HG02571 (cell line): ENCODE data around the gene IDS.
"Not testable (repeated sequence)": the region's sequence is repeated elsewhere in the genome, so short reads cannot be mapped to it uniquely, and the experiment has no call there.

Experiments used
- ATAC-seq: cut with Tn5 transposase; IDR thresholded peaks from one replicate; pipeline ENCODE4 v1.9.1; 2021; ENCODE audit warnings: mild to moderate bottlenecking, moderate library complexity; ENCODE audit not compliant: unreplicated experiment

Gene IDS

DNA sequence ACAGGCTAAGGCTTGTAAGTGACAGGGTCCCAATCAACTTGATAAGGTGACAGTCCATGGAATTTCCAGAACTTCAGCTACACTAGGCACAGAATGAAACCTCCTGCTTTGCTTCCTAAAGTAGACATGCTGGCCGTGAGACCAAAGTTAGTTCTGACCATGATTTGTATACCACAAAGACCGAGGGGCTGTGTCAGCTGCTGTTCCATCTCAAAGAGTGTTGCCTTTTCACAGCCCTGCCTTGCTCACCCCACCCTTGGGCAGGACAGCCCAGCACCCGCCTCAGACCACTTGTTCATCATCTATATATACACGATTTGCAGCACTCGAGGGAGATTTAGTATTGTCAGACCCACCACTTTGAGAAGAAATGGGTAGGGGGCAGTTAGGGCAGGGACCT lies 5.3 kb downstream of the IDS start:
- no peak for ATAC-seq

DNA sequence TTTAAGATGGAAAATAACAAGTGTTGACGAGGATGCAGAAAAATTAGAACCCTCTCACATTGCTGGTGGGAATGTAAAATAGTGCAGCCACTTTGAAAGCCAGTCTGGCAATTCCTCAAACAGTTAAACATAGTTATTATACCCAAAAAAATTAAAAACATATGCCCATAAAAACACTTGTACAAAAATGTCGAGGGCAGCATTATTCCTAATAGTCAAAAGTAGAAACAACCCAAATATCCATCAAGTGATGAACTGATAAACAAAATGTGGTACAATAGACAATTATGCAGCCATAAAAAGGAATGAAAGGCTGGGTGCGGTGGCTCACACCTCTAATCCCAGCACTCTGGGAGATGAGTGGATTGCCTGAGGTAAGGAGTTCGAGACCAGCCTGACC lies 6.3 kb downstream of the IDS start:
- no peak for ATAC-seq

DNA sequence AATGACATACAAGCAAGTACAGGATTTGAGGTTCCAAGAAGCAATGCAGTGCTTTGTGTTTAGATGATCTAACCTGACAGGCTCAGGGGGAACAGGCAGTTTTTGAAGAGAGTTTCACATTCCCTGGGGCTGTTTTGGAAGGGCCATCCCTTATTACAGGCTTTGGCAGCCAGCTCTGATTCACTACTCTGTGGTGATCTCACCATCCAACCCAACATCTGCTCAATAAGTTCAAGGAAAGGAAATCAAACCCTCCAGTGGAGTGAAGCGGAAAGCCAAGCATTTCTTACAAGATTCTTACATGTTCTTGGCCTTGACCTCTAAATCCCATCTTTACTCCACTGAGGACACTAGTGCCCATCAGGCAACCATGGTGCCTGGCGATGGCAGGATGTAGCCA lies 7.5 kb downstream of the IDS start:
- no peak for ATAC-seq

DNA sequence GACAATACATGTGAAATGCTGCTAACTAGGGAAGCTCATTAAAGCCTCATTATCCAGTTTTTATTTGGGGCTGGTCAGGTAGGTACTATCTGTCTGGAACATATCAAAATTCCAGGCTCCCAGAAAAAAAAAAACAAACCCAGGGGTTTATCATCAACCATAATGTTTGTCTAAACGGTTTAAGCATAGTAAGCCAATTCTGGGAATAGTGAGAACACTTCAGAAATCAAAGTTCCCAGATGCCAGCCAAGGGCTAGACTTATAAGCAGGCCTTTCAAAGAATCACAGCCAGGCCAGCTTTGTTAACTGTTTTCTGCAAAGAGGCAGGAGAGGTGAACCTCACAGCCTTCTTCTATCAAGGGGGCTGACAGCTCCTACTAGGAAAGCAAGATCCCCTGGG lies 8.1 kb downstream of the IDS start:
- no peak for ATAC-seq

DNA sequence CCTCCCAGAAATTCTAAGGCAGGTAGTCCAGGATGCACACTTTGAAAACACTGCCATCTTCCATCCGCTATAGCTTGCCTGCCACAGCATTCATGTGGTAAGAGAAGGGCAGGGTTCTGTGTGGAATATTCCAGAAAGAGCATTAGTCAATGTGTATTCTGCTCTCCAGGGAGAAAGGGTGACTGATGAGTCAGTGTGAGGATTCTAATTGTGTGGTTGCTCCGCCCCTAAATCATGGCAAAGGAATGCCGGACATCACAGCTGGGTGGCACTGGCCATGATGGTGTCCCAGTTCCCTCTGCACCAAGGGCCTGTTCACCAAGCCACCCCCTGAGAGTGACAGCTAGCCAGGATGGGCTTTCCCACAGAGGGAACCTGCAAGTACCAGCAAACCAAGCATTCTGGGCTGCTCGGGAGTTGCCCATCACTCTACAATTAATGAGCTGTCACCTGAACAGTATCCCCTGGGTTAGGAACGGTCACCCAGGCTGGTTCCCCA lies 9.5 kb downstream of the IDS start:
- no peak for ATAC-seq

DNA sequence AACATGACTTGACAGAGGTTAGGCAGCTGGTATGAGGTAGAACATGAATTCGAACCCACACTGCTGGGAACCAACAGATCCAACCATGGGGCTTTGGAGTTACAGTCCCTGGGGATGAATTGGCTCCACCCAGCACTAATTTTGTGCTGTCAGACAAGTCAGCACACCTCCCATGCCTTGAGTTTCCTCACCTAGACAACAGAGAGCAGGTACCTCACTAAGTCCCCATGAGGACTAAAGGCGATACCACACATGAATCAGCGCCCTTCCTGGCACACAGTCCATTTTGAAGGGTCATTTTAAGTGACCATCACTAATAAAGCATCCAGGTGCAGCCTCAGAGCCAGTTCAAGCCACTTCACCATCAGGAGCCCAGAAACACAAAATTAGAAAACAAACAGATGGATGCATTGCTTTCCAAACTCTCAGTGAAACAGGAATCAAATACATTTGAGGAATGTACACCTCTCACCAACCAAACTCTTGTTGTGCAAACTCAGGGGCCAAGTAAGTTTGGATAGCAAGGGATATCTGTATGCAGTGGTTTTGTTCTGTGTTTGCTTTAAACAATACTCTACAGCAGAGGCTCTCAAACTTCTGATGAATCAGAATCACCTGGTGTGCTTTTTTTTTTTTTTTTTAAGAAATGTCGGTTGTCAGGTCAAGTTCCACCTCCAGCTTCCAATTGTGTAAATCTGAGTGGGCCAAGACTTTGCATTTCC lies 10.1 kb downstream of the IDS start:
- ATAC-seq = no peak

DNA sequence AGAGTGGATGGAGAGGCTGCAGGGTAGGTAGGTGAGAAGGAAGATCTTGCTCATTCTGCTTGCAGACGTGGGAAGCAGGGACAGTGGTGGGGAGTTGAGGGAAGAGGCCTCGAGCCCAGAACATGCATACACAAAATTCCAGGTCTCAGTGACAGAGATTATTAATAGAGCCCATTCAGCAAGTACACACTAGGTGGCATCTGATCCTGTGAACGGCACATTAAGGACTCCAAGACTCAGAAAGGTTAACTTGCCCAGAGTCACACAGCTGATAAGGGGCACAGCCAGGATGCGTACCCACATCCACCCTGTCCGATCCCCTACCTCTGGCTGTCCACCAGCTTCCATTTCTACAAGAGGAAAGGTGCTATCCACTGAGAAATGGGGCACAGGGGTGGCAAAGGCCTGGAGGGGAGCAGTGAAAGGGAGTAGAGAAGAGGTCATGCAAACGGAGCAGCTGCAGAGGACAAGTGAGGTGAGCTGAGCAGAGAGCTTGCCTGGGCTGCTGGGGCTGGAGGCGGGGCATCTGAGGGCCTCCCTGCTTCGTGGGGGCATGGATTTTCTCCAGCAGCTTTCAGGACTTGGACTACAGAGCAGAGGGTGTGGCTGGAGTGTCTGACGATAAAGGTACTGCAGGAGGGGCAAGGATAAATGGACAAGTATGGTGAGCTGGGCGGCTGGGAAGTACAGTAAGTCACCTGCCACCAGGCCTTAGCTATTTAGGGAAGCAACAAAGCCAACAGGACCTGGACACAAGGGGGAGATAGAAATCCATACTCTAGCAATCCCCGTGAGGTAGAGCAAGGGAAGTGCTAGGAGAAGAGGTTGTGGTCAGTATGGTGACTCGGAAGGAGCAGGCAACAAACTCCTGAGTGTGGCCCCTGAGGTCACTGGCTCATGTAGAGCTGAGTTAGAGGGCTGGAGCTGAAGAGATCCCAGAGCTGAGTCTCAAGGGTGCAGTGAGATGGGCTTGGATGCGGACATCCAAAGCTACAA lies 11.2 kb downstream of the IDS start:
- ATAC-seq = no peak

DNA sequence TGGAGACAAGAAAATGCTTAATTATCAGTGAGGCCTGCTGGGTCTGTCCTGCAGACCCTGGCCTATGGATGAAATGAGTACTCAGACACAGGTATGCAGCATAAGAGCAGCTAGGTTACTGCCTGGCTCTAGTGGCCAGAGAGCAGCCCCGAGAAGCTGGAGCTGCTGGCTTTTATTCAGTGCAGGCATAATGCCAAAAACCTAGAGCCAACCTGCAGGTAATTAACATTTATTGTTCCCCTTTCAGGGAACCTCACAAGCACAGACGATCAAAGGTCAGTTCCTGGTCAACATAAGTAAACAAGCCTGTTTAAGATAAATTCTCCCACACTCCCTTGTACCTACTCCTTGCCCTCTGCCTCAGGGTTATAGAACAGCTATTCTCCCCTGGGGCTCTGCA lies 13.3 kb downstream of the IDS start:
- no peak for ATAC-seq

DNA sequence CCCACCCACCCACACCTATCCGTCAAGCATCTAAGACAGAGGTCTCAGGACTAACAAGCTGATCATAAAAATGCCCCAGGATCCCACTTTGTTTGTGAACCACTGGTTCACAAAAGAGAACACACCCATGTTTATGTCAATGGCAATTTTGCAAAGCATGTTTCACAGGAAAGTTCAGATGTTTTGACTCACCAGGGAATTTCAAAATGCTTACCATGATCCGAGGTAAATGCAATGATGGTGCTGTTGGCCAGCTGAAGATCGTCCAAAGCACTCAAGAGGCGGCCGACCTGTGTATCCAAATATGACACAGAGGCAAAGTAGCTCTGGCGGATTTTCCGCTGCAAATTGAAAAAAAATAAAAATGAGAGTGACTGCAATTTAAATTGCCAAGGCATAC lies 15.0 kb downstream of the IDS start:
- ATAC-seq = no peak

DNA sequence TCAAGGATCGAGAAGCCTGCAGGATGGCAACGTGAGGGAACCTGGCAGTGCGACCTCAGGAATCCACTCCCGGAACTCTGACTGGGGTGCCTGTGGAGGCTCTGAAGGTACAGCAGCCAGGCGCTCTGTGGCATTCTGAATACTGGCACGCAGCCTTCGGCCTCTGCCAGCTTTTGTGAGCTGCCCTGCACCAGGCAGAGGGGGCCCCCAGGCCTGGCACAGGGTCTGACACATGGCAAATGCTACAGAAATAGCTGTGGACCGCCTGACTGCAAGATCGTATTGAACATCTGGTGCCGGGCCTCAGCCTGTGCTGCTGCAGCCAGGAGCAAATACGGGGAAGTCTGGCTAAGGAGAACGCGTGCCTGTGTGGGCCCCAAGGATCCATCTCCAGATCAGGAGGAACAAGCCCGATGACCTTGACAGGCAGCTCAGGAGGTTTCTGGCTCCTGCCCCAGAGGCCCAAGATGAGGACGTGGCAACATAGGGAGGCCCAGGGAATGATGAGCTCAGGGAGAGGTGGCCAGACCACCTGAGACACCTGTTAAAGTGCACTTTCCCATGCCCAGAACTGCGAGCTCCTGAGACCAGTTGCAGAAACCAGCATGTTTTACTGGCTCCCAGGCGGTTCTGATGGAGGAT lies 16.6 kb downstream of the IDS start:
- ATAC-seq = not testable (repeated sequence)

DNA sequence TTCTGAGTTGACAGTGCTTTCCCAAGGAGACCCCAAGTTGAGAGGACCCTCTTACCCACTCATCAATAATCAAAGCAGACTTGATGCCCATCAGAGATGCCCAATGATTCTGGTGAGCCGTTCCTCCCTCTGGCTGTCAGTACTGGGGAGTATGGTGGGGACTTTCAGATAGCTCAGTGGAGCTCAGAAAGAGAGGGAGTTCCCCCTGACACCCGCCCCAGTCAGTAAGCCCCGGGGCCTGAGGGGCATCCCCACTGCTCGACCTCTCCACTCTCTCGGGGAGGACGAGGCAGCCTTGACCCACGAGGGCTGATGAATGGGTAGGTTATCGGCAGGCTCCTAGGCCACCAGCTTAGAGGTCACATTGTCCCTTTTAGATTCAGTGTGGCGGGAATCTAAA lies 17.1 kb downstream of the IDS start:
- not testable (repeated sequence) for ATAC-seq

DNA sequence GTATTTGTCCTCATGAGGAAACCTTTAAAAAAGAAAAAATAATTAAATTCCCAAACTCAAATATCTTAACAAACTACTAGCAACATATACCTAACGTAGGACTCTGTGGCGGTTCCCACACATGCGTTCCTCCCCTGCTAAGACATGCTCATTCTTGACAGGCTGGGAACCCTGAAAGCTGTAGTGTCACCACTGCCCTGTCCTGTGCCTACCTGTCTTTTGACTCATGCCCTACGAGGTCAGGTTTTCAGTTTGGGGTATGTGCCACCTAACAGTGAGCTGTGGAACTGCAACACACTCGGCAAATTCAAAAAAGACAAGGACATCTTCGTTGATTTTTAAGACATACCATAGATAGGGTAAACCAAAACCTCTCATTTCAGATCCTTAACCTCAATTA lies 17.8 kb downstream of the IDS start:
- no peak for ATAC-seq

DNA sequence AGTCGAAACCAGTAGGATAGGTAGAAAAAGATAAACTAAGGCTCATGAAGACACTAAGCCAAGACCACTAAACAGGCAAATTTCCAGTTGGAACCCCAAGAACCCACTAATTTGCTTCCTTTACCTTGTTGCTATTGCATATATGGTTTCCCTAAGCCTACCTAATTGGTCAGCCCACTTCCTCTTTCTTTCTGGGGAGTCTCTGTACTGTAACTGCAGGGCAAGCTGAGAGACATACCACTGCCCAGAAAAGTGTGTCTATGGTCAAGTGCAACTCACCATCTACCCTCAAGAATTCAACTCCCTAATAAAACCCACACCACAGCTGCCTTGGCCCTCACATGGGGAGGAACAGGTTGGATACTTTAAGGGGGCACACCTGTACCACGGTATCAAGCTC lies 28.6 kb downstream of the IDS start:
- ATAC-seq = no peak

DNA sequence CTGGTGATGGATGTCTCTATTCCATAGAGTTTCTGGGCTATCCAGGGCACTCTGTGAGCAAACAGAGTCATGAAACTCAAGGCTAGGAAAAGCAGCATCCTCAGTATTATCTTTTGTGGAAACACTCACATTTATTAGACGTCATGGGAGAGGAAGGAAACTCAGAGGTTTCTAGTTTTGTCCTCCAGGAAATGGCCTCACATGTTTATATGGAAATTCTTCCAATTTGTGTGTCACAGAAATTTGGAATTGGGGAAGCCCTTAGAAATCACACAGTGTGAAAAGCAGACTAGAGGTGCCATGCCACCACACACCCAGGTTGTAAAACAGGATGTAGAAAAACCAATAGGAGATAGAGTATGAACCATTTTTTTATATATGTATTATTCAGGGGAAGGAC lies 31.1 kb downstream of the IDS start:
- no peak for ATAC-seq

DNA sequence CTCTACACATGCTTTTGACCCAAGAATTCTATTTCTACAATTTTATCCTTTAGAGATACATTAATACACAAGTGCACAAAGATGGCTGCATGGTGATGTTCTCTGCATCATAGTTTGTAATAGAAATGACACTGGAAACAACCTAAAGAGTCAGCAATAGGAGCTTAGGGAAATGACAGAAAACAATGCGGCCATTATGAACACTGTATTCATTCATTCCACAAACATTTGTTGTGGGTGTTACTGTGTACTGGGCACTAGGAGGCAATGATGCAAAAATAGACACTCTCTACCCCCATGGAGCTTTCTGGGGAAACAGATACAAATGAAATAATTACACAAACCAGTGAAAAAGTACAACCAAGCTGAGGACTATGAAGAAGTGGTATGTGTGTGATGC lies 32.0 kb downstream of the IDS start:
- ATAC-seq = no peak

DNA sequence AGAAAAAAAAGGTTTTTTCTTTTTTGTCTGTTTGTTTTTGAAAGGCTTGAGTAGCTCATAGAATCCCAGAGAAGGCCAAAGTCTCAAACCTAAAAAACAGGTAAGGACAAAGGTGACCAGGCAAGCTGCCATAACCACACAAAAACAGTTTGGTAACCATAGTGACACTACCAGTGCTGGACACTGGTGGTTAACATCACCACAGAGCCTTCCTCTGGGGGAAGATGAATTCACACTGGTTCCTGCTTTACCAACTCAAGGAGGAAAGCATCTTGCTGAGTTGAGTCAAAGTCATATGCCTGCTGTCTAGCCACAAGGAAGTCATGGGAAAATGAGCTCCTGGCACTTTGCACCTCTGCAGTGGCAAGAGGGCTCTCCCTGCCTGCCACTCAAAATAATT lies 32.5 kb downstream of the IDS start:
- ATAC-seq = no peak

DNA sequence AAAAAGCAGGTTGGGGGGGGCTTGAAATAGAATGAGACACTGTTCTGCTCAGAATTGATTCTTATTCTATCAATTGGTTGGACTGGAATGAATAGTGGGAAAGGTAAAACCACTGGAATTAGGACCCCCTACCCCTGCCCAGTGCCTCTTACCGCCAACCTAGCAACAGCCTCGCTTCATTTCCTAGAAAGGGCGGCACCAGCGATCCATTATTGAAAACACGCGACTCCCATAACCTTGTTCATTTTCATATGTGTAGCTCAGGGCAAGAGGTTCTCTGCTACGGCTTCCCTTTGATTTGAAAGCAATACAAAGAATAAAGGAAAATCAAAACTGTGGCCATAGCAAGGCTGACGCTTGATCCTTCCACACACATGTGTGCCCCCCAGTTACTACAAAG lies 33.7 kb downstream of the IDS start:
- no peak for ATAC-seq

DNA sequence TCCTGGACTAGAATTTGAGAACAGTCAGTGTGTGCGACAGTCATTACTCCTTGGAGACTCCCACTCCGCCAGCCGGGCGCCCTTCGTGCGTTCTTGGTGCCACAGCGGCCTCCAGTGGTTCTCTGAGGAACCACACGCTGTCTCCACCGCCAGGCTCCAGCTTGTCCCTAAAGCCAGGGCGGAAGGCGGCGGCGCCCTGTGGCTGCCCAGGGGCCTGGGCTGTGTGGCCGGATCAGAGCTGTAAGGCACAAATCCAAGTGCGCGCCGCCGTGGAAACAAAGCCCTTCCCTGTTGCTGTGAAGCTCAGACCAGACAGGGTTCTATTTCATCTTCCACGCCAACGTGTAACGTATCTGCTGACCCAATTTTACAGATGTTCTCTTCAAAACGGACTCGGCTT lies 34.2 kb downstream of the IDS start:
- ATAC-seq = peak; percentile 88

DNA sequence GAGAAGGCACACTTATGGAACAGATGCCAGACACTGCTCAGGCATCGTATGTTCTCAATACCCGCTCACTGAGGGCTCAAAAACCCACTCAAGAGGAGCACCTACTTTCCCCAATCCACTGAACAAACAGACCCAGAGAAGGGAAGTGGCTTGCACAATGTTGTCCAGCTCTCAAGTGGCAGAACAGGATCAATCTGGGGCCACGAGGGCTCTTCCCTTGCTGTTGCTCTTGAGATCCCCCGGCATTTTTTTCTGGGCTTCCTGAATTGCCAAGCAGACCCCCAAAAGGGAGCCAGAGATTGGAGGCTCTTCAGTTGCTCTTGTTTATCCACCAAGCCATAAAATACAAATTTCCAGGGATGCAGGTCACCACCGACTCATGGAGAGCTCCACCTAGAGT lies 35.7 kb downstream of the IDS start:
- no peak for ATAC-seq

DNA sequence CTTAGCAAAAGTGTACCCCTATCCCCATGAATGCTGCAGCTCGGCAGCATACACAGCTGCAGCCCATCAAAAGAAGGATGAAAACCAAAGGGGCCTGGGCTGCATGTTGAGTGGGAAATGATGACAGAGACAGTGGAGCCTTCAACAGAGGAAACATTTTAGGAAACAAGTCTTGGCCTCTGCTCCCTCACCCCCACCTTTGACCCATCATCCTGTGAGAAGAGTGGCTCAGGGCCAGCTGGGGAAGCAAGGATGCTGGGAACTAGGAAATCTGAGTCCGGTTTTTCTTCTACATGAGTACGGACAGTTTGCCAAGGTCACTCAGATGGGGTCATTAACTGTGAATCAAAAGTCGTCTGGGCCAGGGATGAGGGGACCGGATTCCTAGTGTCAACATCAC lies 37.2 kb downstream of the IDS start:
- ATAC-seq = no peak

DNA sequence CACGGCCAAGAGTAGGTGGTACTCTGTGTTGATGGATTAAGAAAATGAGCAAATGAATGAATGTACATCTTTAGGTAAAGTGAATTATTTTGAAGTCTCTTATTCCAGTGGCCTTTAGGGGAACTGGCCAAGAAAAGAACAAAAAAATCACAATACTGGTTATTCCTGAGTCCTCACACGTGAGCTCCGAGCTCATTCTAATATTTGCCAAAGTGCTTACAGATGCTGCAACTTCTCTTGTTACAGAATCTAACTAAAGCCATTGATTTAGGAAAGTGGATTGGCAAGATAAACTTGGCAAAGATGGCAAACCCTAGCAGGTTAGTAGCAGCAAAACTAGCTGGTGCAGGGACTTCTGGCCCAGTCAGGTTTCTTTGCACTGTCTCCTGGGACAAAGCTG lies 37.6 kb downstream of the IDS start:
- ATAC-seq = no peak

DNA sequence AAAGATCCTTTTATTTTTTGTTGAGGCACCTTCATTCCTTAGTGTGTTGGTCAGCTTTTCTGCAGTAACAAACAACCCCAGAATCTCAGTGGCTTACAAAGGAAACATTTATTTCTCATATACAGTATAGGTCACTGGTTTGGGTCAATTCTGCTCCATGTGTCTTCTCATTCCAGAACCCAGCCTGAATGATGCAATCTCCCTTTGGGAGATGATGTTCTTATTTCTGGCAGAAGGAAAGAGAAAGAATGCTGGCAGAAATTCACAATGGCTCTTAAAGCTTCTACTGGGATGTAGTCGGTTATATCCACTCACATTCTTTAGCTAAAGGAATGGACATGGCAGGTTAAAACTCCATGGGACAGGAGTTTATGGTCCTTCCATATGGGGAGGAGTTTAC lies 42.3 kb downstream of the IDS start:
- no peak for ATAC-seq
